Endothelial cell of umbilical vein (primary cell): ENCODE data around the gene HBS1L. TPM values are rescaled to one million over a fixed set of nuclear protein-coding genes. Genes with fewer than 3 reads are reported as not detected.

Source experiments
- BruUV-seq: library from RNA; stranded (reverse); fragments of 400-500 nt; replicated peaks from 2 replicates; lab custom pipeline; 2021; lab: Mats Ljungman, UMichigan
- CTCF ChIA-PET: fragments of 300-600, 350-600 bp; sonication (Branson Sonifier 250); formaldehyde crosslinking; loops from one replicate; lab custom pipeline; 2021; ENCODE audit warnings: antibody characterized with exemption, inconsistent platforms; lab: Charles Lee
- POLR2A ChIA-PET: fragments of 300-600, 350-600 bp; sonication (Branson Sonifier 250); formaldehyde crosslinking; loops from one replicate; lab custom pipeline; 2021; ENCODE audit warnings: antibody characterized with exemption, inconsistent platforms; lab: Charles Lee
- DNase-seq: peaks from one replicate; pipeline ENCODE4 v3.0.0-alpha.2; 2011; ENCODE audit warnings: low read depth, low spot score
- FAIRE-seq: peaks from 2 replicates; lab custom pipeline; 2011; peaks lifted over from hg19 to GRCh38; lab: Jason Lieb, UNC
- H2AFZ ChIP-seq: 2 replicates; pipeline ENCODE4 v1.6.0; 2012; ENCODE audit warnings: low read depth, low read length, control low read depth, inconsistent platforms
- H3K27ac ChIP-seq: 2 replicates; pipeline ENCODE4 v1.5.1; 2011; ENCODE audit warnings: low read depth, mild to moderate bottlenecking, control low read depth, low read length, moderate library complexity; ENCODE audit not compliant: insufficient read depth
- H3K27me3 ChIP-seq, 2 experiments: 2 replicates each; pipeline versions ENCODE4 v1.6.0 to v1.6.1; 2011; ENCODE audit warnings: low read length in 2 of 2, mixed read lengths in 1 of 2; ENCODE audit not compliant: control insufficient read depth in 2 of 2, insufficient read depth in 2 of 2
- H3K36me3 ChIP-seq, 2 experiments: 2 replicates in 1 of 2; 3 replicates in 1 of 2; pipeline ENCODE4 v1.5.1; 2011; ENCODE audit warnings: low read length in 2 of 2, mild to moderate bottlenecking in 1 of 2, moderate library complexity in 1 of 2; ENCODE audit not compliant: control insufficient read depth in 2 of 2, insufficient read depth in 2 of 2; ENCODE audit errors: extremely low read depth in 1 of 2
- H3K4me1 ChIP-seq: 3 replicates; pipeline ENCODE4 v1.5.1; 2011; ENCODE audit warnings: mild to moderate bottlenecking, low read length; ENCODE audit not compliant: control insufficient read depth, insufficient read depth; ENCODE audit errors: extremely low read depth
- H3K4me2 ChIP-seq: 2 replicates; pipeline ENCODE4 v1.6.1; 2011; ENCODE audit warnings: low read length, control low read depth, mixed read lengths; ENCODE audit not compliant: insufficient read depth
- H3K4me3 ChIP-seq, 3 experiments: fragments of 200-600 bp in 1 of 3; sonication (generic), shearing (Covaris generic) in 1 of 3; replicated peaks in 1 of 3; 2 replicates each; pipeline ENCODE4 v1.5.1; 2011 to 2016; ENCODE audit warnings: control low read depth in 3 of 3, low read length in 3 of 3, mild to moderate bottlenecking in 2 of 3, inconsistent platforms in 1 of 3, low read depth in 1 of 3, moderate library complexity in 1 of 3; ENCODE audit not compliant: insufficient read depth in 1 of 3
- H3K79me2 ChIP-seq: 2 replicates; pipeline ENCODE4 v1.6.0; 2012; ENCODE audit warnings: low read length, inconsistent platforms; ENCODE audit not compliant: control insufficient read depth, insufficient read depth
- H3K9ac ChIP-seq: replicated peaks from 2 replicates; pipeline ENCODE3; 2011; ENCODE audit warnings: low read length, control low read depth; ENCODE audit not compliant: insufficient read depth; ENCODE audit errors: extremely low read depth
- H3K9me1 ChIP-seq: replicated peaks from 3 replicates; pipeline ENCODE4 v1.6.0; 2011; ENCODE audit warnings: mild to moderate bottlenecking, low read length; ENCODE audit not compliant: control insufficient read depth, insufficient read depth; ENCODE audit errors: extremely low read depth
- H3K9me3 ChIP-seq: replicated peaks from 2 replicates; pipeline ENCODE4 v1.5.1; 2012; ENCODE audit warnings: low read length, inconsistent platforms; ENCODE audit not compliant: control insufficient read depth, insufficient read depth
- H4K20me1 ChIP-seq: replicated peaks from 2 replicates; pipeline ENCODE3; 2011; ENCODE audit warnings: mild to moderate bottlenecking, low read length; ENCODE audit not compliant: control insufficient read depth, insufficient read depth; ENCODE audit errors: extremely low read depth
- EZH2 ChIP-seq: IDR thresholded peaks from 2 replicates; pipeline ENCODE4 v1.6.1; 2012; ENCODE audit warnings: borderline replicate concordance, low read depth, mild to moderate bottlenecking, moderate library complexity, low read length, inconsistent platforms; ENCODE audit not compliant: severe bottlenecking
- FOS ChIP-seq: IDR thresholded peaks from 2 replicates; pipeline ENCODE4 v1.6.1; 2011; ENCODE audit warnings: mild to moderate bottlenecking, low read length, moderate library complexity, borderline replicate concordance; ENCODE audit not compliant: insufficient read depth
- GATA2 ChIP-seq: IDR thresholded peaks from 2 replicates; pipeline ENCODE4 v1.7.0; 2011; ENCODE audit warnings: low read depth, mild to moderate bottlenecking, moderate library complexity, mixed read lengths, low read length; ENCODE audit not compliant: insufficient read length, insufficient read depth
- JUN ChIP-seq: IDR thresholded peaks from 2 replicates; pipeline ENCODE4 v1.6.1; 2011; ENCODE audit warnings: borderline replicate concordance, low read depth; ENCODE audit not compliant: insufficient read length, insufficient read depth
- MYC ChIP-seq: IDR thresholded peaks from one replicate; pipeline ENCODE4 v1.6.1; 2011; ENCODE audit warnings: mild to moderate bottlenecking, low read depth, low read length
- POLR2A ChIP-seq: IDR thresholded peaks from 2 replicates; pipeline ENCODE4 v1.6.1; 2012; ENCODE audit warnings: low read depth, mild to moderate bottlenecking, control low read depth, low read length
- POLR2AphosphoS5 ChIP-seq: IDR thresholded peaks from 2 replicates; pipeline ENCODE4 v1.6.1; 2012; ENCODE audit warnings: low read depth, mild to moderate bottlenecking, control low read depth, low read length, moderate library complexity; ENCODE audit not compliant: insufficient read depth
- dilution Hi-C: fragments of 300-500 bp; cut with MboI; formaldehyde crosslinking; loops from one replicate; pipeline ENCODE4 v1.15.0; 2019; ENCODE audit warnings: low sequenced_read_pairs; ENCODE audit not compliant: extremely low pct_ligation_motif_present
- intact Hi-C: fragments of 100-400 bp; cut with micrococcal nuclease; formaldehyde crosslinking; loops from one replicate; pipeline ENCODE4 v1.10.0; 2022
- polyA plus RNA-seq, 4 experiments: library from polyadenylated mRNA; depleted of rRNA in 3 of 4; stranded (reverse) in 3 of 4; unstranded in 1 of 4; fragments of >200 nt; gene quantifications; 2 replicates each; pipeline versions ENCODE4 v1.2.1 to v1.2.3, GENCODE V29; 2011 to 2012; ENCODE audit warnings: missing spikeins in 1 of 4
- total RNA-seq: library from RNA; stranded (reverse); gene quantifications from 2 replicates; pipeline ENCODE4 v1.2.3, GENCODE V29; 2021
- TF ChIP-seq, protein P1 (sequence below): IDR thresholded peaks from 2 replicates; pipeline ENCODE4 v1.6.1; 2011; ENCODE audit not compliant: insufficient read depth, insufficient read length
- TF ChIP-seq, protein P2 (sequence below), 2 donors: IDR thresholded peaks; 1 replicate in 1 of 2; 2 replicates in 1 of 2; pipeline ENCODE4 v1.5.1; 2011; ENCODE audit warnings: low read length in 2 of 2, mild to moderate bottlenecking in 2 of 2, moderate library complexity in 2 of 2, control low read depth in 1 of 2, inconsistent platforms in 1 of 2, low read depth in 1 of 2; ENCODE audit not compliant: insufficient read depth in 1 of 2; ENCODE audit errors: extremely low read depth in 1 of 2

Gene HBS1L
- total and polyA plus RNA-seq, 2 donors (not counting 3 experiments of a cell fraction or from before 2014, with no cell fraction given) = 23.7 to 74.6 TPM

DNA sequence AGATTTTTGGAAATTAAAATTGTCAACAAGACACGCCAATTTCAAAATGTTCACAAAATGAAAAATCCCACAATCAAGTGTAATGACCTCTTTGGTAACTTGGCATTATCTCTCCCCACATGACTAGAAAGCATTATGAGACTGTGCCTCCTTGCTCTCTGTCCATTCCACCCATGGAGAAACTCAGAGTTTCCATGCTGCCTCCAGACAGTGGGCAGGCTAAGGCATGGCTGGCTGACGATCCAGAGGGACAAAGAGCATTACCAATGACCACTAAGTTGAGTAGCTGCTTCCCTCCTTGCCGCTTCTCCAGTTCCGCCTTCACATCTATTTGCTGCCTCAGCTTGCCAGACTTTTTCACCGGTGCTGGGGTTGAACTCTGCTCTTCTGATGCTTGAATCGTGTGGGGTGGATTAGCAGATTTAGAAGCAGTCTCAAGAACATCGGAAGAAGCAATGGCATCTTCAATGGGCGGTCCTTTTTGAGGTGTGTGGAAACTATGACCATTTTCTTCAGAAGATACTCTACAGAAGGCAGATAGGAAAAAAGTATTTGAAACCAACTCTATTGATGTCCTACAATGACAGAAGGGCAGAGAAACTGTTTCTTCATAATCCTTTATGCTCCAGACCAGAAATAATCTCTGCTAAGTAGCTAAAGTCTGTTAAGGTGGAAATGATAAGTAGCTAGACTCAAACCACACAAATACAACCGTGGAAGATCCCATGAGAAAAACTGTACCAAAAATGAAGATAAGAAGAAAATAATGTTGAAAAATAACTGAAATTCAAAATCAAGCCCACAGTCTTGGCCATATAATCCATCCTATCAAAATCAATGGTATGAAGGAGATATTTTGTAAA lies 57.3 kb downstream of the HBS1L start:
- TF ChIP-seq POLR2A (no peak), EZH2 (no peak), POLR2AphosphoS5 (no peak), JUN (no peak), FOS (no peak), GATA2 (no peak), MYC (no peak)
- TF ChIP-seq, protein P1, sequence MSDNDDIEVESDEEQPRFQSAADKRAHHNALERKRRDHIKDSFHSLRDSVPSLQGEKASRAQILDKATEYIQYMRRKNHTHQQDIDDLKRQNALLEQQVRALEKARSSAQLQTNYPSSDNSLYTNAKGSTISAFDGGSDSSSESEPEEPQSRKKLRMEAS = no peak
- TF ChIP-seq, protein P2, sequence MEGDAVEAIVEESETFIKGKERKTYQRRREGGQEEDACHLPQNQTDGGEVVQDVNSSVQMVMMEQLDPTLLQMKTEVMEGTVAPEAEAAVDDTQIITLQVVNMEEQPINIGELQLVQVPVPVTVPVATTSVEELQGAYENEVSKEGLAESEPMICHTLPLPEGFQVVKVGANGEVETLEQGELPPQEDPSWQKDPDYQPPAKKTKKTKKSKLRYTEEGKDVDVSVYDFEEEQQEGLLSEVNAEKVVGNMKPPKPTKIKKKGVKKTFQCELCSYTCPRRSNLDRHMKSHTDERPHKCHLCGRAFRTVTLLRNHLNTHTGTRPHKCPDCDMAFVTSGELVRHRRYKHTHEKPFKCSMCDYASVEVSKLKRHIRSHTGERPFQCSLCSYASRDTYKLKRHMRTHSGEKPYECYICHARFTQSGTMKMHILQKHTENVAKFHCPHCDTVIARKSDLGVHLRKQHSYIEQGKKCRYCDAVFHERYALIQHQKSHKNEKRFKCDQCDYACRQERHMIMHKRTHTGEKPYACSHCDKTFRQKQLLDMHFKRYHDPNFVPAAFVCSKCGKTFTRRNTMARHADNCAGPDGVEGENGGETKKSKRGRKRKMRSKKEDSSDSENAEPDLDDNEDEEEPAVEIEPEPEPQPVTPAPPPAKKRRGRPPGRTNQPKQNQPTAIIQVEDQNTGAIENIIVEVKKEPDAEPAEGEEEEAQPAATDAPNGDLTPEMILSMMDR (IDR thresholded peaks at IDR 0.05; ENCODE audit: extremely low read depth in 1 of 2, insufficient read depth in 1 of 2, low read depth in 1 of 2, low read length in 2 of 2) = no peak
- H3K27ac ChIP-seq = no peak overlapping the region
- dilution Hi-C loops (no loop called here), intact Hi-C loops (no loop called here)
- DNase-seq = no peak
- CTCF ChIA-PET = interaction anchor here (1.0 to 1.9 kb wide), 3 partner anchors 8 to 57 kb away, joined by 3 to 8 read pairs (median 4); no protein-coding TSS in a partner anchor
- no peaks in the 10 kb centered on the region for H3K27me3 ChIP-seq
- BruUV-seq = no TSS peak
- no peak overlapping the region for H3K4me2 ChIP-seq
- H3K9me3 ChIP-seq = no peaks in the 10 kb centered on the region
- POLR2A ChIA-PET = no interaction called here
- H4K20me1 ChIP-seq = no peaks in the 10 kb centered on the region
- no peak for FAIRE-seq
- no peaks in the 10 kb centered on the region for H3K79me2 ChIP-seq
- H3K4me3 ChIP-seq = no peak overlapping the region
- no peak overlapping the region for H3K9ac ChIP-seq
- no peak overlapping the region for H2AFZ ChIP-seq
- peaks cover 3% of the 10 kb centered on the region for H3K4me1 ChIP-seq
- peaks cover 2 to 5% of the 10 kb centered on the region in 2 experiments for H3K36me3 ChIP-seq
- H3K9me1 ChIP-seq = peaks cover 4% of the 10 kb centered on the region
